Gastrocnemius medialis (tissue), 4 donors: Measurements from ENCODE around the gene KCTD7. TPM values are rescaled to one million over a fixed set of nuclear protein-coding genes. Genes with fewer than 3 reads are reported as not detected.

Source experiments
- ATAC-seq, 2 donors: fragments of 150-250 bp; one replicate each; pipeline ENCODE4 v1.9.1; 2016
- DNase-seq, 2 donors: peaks; one replicate each; pipeline ENCODE4 v3.0.0-alpha.2; 2019
- H3K27ac ChIP-seq, 4 donors: fragments of 200-600 bp; sonication (generic); 1 replicate in 1 of 4; 2 replicates in 3 of 4; pipeline ENCODE4 v1.5.1; 2016 to 2018; ENCODE audit warnings: mild to moderate bottlenecking in 2 of 4, moderate library complexity in 1 of 4
- H3K27me3 ChIP-seq, 3 donors: fragments of 200-600 bp; sonication (generic) in 2 of 3; 1 replicate in 1 of 3; 2 replicates in 2 of 3; pipeline versions ENCODE4 v1.5.1 to v1.6.0; 2016 to 2019; ENCODE audit warnings: mild to moderate bottlenecking in 1 of 3, moderate library complexity in 1 of 3
- H3K36me3 ChIP-seq, 2 donors: fragments of 200-600 bp; sonication (generic) in 1 of 2; one replicate each; pipeline ENCODE4 v1.5.1; 2017 to 2018
- H3K4me1 ChIP-seq, 2 donors: fragments of 200-600 bp; sonication (generic) in 1 of 2; one replicate each; pipeline ENCODE4 v1.5.1; 2016 to 2017; ENCODE audit warnings: mild to moderate bottlenecking in 2 of 2
- H3K4me3 ChIP-seq, 4 donors: fragments of 200-600 bp; sonication (generic) in 3 of 4; 1 replicate in 1 of 4; 2 replicates in 3 of 4; pipeline ENCODE4 v1.5.1; 2016 to 2019; ENCODE audit warnings: mild to moderate bottlenecking in 2 of 4
- H3K9me3 ChIP-seq, 3 donors: fragments of 200-600 bp; sonication (generic) in 2 of 3; 1 replicate in 1 of 3; 2 replicates in 2 of 3; pipeline ENCODE4 v1.5.1; 2016 to 2019
- CTCF ChIP-seq, 5 experiments: fragments of 450-650 bp in 3 of 5; fragments of 200-600 bp in 2 of 5; sonication (generic) in 2 of 5; IDR thresholded peaks in 4 of 5; conservative IDR thresholded peaks in 1 of 5; 1 replicate in 4 of 5; 2 replicates in 1 of 5; pipeline ENCODE4 v1.5.1; 2016 to 2019; ENCODE audit warnings: antibody characterized with exemption in 5 of 5, mild to moderate bottlenecking in 3 of 5, moderate library complexity in 3 of 5
- POLR2A ChIP-seq, 2 donors: fragments of 450-650 bp; IDR thresholded peaks; one replicate each; pipeline ENCODE4 v1.6.1; 2017; ENCODE audit warnings: antibody characterized with exemption in 2 of 2, mild to moderate bottlenecking in 2 of 2, moderate library complexity in 2 of 2
- in situ Hi-C, 4 donors: fragments of 200-750 bp; cut with MboI; loops; one replicate each; pipeline versions ENCODE4 v1.15.0 to v1.8.0; 2017; ENCODE audit warnings: low sequenced_read_pairs in 4 of 4
- intact Hi-C: fragments of 100-400 bp; cut with DNase I; formaldehyde crosslinking; loops from one replicate; pipeline ENCODE4 v1.15.1; 2023; ENCODE audit warnings: low total_unique reads
- total RNA-seq, 4 donors: library from RNA; depleted of rRNA; stranded (reverse); fragments of >200 nt; gene quantifications; one replicate each; pipeline versions ENCODE4 v1.1.0 to v1.2.3, GENCODE V29; 2016

The KCTD7 gene
- total RNA-seq, 4 donors from 2014 or later, result 3.0 to 6.0 (median 5.5) TPM

GRCh38 chr7:66667023-66667728, 38.5 kb downstream of the KCTD7 start:
- TF ChIP-seq POLR2A (IDR thresholded peaks at IDR 0.05) (no peak), CTCF (IDR thresholded peaks at IDR 0.05 in 4 of 5, conservative IDR thresholded peaks at IDR 0.05 in 1 of 5) (no peak)
- ATAC-seq (no peak), DNase-seq (no peak)
- intact Hi-C loops, result no loop called here
- no peaks in the 10 kb centered on the region for H3K27me3 ChIP-seq
- no peaks in the 10 kb centered on the region for H3K36me3 ChIP-seq
- in situ Hi-C loops, result no loop called here
- no peak overlapping the region for H3K4me3 ChIP-seq
- H3K4me1 ChIP-seq, result no peaks in the 10 kb centered on the region
- no peak overlapping the region for H3K27ac ChIP-seq
- no peaks in the 10 kb centered on the region for H3K9me3 ChIP-seq

GRCh38 chr7:66668112-66668511, 39.4 kb downstream of the KCTD7 start:
- Histone ChIP-seq H3K9me3 (no peaks in the 10 kb centered on the region), H3K4me3 (no peak overlapping the region), H3K4me1 (no peaks in the 10 kb centered on the region), H3K36me3 (no peaks in the 10 kb centered on the region), H3K27me3 (no peaks in the 10 kb centered on the region), H3K27ac (no peak overlapping the region)
- no peak for TF ChIP-seq CTCF (IDR thresholded peaks at IDR 0.05 in 4 of 5, conservative IDR thresholded peaks at IDR 0.05 in 1 of 5)
- TF ChIP-seq POLR2A (IDR thresholded peaks at IDR 0.05), result no peak
- in situ Hi-C loops (no loop called here), intact Hi-C loops (no loop called here)
- DNase-seq (no peak), ATAC-seq (no peak)

DNA sequence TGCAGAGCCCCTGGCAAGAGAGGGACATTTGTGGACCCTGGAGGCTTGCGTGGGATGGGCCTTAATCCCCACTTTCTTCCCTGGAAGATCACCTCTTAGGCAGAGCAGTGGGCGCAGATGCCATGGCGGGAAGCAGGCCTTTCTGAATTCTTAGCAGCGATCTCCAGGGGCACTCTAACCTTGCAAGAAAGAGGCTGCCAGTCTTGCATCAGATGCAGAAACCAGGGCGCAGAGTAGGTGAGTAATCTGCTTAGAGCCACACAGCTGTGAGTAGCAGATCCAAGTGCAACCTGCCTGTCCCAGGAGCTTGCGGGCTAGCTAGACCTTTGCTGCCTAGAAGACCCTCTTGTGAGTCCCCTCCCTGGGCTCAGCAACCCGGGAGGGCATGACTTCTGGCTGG, 40.0 kb downstream of the KCTD7 start:
- H3K4me1 ChIP-seq, result no peaks in the 10 kb centered on the region
- H3K27me3 ChIP-seq, result no peaks in the 10 kb centered on the region
- in situ Hi-C loops, result no loop called here
- DNase-seq (no peak), ATAC-seq (no peak)
- intact Hi-C loops, result no loop called here
- H3K27ac ChIP-seq, result no peak overlapping the region
- H3K4me3 ChIP-seq, result no peak overlapping the region
- H3K9me3 ChIP-seq, result no peaks in the 10 kb centered on the region
- TF ChIP-seq CTCF (IDR thresholded peaks at IDR 0.05 in 4 of 5, conservative IDR thresholded peaks at IDR 0.05 in 1 of 5) (no peak), POLR2A (IDR thresholded peaks at IDR 0.05) (no peak)
- H3K36me3 ChIP-seq, result no peaks in the 10 kb centered on the region

GRCh38 chr7:66669088-66669487, 40.4 kb downstream of the KCTD7 start:
- TF ChIP-seq POLR2A (IDR thresholded peaks at IDR 0.05) (no peak), CTCF (IDR thresholded peaks at IDR 0.05 in 4 of 5, conservative IDR thresholded peaks at IDR 0.05 in 1 of 5) (no peak)
- H3K4me3 ChIP-seq, result no peak overlapping the region
- in situ Hi-C loops, result no loop called here
- ATAC-seq (no peak), DNase-seq (no peak)
- no peaks in the 10 kb centered on the region for H3K9me3 ChIP-seq
- intact Hi-C loops, result no loop called here
- no peak overlapping the region for H3K27ac ChIP-seq
- no peaks in the 10 kb centered on the region for H3K36me3 ChIP-seq
- H3K27me3 ChIP-seq, result no peaks in the 10 kb centered on the region
- no peaks in the 10 kb centered on the region for H3K4me1 ChIP-seq

- no peak for DNase-seq
- no peak overlapping the region for H3K4me3 ChIP-seq
- no peaks in the 10 kb centered on the region for H3K4me1 ChIP-seq
- no peak for ATAC-seq
- no peaks in the 10 kb centered on the region for H3K9me3 ChIP-seq
- intact Hi-C loops, result no loop called here
- no peaks in the 10 kb centered on the region for H3K36me3 ChIP-seq
- H3K27ac ChIP-seq, result no peak overlapping the region
- in situ Hi-C loops, result no loop called here
- TF ChIP-seq CTCF (IDR thresholded peaks at IDR 0.05 in 4 of 5, conservative IDR thresholded peaks at IDR 0.05 in 1 of 5) (no peak), POLR2A (IDR thresholded peaks at IDR 0.05) (no peak)
- H3K27me3 ChIP-seq, result no peaks in the 10 kb centered on the region
Observed at GRCh38 chr7:66669496-66669895, 40.8 kb downstream of the KCTD7 start.
